DMS 273 (cell line): Measurements from ENCODE around the gene POLR3H.
"Not testable (repeated sequence)": the region's sequence is repeated elsewhere in the genome, so short reads cannot be mapped to it uniquely, and the experiment has no call there.

ENCODE experiments used
- DNase-seq: peaks from one replicate; lab custom pipeline; 2025; ENCODE audit not compliant: unreplicated experiment; lab: John Stamatoyannopoulos, UW

Gene POLR3H, protein sequence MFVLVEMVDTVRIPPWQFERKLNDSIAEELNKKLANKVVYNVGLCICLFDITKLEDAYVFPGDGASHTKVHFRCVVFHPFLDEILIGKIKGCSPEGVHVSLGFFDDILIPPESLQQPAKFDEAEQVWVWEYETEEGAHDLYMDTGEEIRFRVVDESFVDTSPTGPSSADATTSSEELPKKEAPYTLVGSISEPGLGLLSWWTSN

DNA sequence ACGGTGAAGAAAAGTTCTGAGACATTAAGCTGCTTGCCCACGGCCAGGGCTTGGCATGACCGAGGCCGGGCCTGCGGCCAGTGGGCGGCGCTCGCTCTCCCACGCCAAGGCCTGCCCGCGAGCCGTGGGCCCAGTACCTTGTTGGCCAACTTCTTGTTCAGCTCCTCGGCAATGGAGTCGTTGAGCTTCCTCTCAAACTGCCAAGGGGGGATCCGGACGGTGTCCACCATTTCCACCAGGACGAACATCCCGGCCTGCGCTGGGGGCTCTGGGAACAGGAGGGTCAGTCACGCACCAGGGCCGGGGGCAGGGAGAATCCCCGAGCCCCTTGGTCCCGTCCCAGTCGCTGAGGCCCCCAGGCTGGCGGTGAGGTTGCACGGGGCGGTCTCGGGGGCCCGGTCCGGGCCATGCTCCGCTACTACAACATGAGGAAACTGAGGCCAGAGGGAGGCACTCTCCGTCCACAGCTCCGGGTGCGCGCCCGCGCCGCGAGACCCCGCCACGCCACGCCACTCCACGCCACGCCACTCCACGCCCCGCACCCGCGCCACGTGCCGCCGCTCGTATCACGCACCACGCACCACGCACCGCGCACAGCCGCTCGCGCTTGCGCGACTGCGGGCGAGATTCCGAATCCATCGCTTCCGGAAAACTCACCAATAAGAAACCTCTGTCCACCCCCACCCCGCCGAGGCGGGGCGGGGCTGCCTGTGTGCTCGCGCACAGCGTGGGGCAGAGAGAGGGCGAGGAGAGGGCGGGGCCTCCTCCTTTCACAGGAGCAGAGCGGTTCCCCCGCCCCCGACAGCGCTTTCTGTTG, at the start of gene POLR3H:
Gene POLR3H, minus strand, starts transcription at position 617 of the 817 bp plus-strand sequence. Its CDS starts 369 bp downstream, at position 248.
- peak; percentile 99 for DNase-seq

DNA sequence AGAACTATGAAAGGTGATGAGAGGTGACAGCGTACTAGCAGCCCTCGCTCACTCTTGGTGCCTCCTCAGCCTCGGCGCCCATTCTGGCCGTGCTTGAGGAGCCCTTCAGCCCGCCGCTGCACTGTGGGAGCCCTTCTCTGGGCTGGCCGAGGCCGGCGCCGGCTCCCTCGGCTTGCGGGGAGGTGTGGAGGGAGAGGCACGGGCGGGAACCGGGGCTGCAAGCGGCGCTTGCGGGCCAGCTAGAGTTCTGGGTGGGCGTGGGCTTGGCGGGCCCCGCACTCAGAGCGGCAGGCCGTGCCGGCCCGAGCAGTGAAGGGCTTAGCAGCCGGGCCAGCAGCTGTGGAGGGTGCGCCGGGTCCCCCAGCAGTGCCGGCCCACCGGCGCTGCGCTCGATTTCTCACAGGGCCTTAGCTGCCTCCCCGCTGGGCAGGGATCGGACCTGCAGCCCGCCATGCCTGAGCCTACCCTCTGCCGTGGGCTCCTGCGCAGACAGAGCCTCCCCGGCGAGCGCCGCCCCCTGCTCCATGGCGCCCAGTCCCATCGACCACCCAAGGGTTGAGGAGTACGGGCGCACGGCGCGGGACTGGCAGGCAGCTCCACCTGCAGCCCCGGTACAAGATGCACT, 49.2 kb upstream of the POLR3H start:
- not testable (repeated sequence) for DNase-seq

DNA sequence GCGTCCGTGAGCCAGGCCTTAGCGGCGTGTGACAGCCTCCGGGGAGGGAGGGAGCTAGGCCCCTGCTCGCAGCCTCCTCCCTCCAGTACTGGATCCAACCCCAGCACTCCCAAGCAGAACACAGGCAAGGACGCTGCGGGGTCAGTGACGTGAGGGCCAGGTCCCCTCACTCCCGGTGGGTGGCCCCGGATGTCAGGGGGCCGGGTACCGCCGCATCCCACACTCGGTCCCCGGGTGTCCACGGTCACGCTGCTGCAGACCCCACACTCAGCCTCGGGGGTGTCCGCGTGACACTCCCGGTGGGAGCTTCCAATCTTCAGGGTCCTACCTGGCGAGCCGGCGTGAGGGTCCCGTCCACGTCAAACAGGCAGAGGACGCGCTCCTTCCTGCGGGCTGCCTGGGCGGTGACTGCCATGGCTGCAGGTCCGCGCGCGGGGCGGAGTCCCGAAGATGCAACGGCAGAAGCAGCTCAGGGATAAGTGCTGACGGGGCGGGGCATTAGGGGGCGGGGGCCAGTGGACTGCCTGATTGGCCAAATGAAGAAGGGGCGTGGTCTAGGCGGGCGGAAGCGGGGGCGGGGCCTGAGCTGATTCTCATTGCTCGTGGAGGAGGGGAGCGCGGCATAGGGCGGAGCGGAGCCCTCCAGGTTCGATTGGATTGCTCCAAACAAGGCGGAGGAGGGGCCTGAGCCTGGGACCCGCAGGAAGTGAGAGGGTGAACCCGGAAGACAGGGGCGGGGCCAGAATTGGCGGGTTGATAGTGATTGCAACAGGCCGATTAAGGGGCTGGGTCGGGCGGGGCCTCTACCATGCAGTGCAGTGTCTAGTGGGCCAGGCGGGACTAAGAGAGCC, 45.3 kb upstream of the POLR3H start, which contains the start of gene PMM1:
Gene PMM1, minus strand, starts transcription at position 450 of the 851 bp plus-strand sequence. Its CDS starts 35 bp downstream, at position 415.
- peak; percentile 99 for DNase-seq

DNA sequence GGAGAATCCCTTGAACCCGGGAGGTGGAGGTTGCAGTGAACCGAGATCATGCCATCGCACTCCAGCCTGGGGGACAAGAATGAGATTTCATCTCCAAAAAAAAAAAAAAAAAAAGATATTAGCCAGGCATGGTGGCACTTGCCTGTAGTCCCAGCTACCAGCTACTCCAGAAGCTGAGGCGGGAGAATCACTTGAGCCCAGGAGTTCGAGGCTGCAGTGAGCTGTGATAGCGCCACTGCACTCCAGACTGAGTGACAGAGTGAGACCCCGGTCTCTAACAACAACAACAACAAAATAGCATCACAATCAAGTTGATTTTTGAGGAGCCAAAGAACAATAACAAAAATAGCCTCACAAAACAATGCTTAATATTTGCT, 43.1 kb upstream of the POLR3H start:
- DNase-seq = no peak

DNA sequence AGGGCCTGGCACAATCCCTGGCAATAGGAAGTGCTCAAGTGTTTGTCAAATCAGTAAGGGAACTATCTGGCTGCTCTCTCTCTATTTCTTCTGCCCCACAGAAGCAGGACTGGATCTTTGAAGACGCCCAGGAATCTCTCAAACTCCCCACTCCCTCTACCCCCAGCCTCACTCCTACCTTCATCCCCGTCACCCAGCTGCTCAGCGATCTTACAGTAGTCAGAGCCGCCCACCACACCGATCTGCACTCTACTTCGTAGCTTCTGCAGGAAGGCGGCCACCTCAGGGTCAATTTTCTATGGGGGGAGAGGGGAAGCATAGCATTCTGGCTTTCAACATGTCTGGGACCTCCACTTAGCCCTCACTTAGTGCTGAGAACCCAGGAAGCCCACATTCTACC, 41.6 kb upstream of the POLR3H start:
- no peak for DNase-seq

DNA sequence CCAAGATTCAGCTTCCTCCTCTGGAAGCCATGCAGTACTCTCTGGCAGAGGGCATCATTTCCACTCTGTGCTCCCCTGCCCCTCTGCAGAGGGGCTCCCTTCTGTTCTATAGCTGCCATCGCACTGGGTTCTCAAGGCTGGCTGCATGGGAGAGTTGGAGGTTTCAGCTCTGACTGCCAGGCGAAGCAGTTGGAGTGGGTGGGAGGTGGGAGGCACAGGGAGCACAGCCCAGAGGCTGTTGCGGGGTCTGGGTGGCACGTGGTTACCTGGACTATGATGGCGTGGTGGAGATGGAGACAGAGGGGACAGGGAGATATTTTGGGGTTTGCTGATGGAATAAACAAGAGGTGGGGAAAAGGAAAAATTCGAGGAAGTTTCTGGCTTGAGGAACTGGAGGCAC, 40.6 kb upstream of the POLR3H start:
- DNase-seq = no peak

DNA sequence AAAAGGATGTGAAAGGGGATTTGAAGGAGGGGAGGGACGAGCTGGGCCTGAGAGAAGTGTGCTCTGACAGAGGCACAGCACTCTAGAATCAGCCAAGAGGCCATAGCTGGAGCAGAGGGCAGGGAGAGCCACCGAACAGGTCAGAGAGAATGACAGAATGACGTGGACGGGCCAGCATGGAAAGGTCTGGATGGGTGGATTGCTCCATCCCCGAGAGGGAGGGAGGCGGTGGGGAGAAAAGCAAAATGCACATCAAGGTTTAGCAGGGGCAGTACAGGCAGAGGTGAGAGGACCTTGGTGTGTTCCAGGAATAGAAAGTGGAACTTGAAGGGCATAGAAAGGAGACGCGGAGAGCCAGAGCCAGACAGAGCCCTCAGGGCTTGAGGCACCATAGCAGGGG, 38.4 kb upstream of the POLR3H start:
- no peak for DNase-seq

DNA sequence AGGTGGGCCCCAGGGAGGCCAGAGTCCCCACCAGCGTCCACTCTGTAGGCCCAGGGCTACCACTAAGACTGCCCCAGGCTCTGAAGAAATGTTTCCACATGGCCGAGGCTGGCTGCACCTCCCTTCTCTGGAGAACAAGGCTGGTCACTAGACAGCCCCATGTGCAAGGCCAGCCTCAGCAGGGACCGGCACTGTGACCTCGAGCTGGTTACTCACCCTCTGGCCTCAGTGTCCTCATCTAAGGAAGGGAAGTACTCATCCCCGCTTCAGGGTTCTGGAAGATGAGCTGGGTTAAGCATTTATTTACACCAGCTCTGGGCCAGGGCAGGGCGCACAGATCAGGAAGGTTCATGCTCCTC, 35.7 kb upstream of the POLR3H start:
- no peak for DNase-seq

DNA sequence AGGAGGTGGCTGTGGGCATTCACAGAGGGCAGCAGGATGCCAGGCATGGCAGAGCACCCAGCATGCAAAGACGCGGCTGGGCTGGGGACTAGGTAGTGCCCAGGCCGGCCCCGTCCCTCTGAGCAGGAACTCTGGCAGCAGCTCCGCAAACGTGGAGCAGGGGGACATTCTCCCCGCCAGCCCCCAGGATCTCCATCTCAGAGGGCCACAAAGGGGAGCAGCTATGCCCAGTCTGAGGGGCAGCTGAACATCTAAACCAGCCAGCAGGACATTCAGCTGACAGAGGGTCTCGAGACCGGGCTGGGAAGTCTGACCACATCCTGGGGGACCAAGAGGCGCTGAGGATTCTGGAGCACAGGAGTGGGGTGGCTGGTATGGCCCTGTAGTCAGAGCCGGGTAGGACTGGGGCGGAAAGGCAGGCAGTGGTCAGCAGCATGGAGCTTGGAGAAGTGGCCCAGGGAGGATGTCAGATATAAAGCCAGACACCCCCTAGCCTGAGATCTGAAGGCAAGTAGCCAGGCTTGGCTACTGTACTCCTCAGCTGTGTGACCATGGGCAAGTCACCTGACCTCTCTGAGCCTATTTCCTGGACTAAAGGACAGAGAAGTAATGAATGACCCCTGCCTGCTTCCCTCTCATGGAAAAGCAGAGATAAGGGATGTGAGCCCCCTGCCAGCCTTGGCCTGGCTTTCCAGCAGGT, 35.2 kb upstream of the POLR3H start:
- DNase-seq = no peak

DNA sequence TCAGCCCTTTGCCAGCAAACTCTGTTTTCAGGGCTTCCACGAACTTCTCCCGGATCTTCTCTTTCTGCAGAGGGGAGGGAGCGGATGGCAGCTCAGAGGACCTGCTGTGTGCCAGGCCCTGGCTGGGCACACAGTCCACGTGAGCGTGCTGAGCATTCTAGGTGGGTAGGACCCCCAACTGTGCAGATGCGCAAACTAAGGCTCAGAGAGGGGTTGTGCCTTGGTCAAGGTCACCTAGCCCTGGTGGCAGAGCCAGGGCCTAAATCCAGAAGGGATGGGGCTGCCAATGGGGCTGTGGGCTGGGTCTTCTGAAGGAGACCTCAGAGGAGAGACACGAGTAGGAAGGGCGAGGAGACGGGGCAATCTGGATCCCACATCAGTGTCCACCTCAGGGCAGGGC, 34.5 kb upstream of the POLR3H start:
- no peak for DNase-seq

DNA sequence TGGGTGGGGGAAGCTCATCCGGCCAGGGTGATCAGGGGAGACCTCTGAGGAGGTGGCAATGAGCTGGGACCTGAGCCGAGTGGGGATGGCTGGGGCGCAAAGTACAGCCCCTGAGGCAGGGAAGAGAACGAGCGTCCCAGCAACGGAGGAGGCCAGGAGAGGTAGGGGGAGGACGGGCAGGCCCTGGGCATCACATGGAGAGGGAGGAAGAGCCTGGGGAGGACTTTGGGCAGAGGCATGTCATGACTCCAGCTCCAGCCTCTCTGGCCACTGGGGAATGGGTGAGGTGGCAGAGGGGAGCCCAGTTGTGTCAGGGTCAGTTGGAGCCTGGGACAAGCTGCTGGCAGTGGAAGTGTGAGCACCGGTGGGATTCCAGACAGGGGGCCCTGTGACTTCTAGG, 33.8 kb upstream of the POLR3H start:
- DNase-seq = no peak

DNA sequence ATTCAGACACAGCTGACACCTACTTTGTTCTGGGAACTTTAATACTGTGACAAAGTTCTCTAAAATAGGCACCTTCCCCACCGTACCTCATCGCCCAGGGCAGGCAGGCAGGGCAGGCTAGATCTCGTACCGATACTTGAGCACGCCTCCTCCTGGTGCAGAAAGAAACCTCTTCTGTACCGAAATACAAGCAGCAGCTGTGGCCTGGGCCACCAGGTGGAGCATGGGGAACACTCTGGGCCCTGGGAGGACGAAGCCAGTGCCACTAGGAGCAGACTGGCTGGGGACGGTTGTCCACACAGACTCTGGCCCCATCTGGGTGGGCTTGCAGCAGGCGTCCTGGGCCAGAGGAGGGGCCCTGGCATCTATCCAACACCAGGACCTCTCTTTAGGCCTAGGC, 32.6 kb upstream of the POLR3H start:
- peak; percentile 69 for DNase-seq

DNA sequence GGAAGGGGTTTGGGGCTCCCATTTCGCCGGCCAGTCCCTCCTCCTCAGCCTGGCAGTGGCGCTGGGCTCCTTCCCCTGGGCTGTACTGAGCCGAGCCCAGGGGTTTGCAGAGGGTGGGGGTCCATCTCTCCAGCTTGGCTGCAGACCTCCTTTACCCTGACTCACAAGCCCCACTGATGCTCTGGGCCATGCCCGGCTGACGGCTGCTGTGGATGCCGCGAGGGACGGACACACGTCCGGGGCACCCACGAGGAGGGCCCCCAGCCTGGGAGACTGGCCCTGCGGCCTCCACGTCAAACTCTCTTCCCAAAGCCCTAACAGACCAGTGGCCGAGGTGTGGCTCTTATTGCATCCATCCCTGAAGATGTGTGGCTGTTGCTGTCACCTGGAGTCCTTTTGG, 31.3 kb upstream of the POLR3H start:
- DNase-seq = no peak

DNA sequence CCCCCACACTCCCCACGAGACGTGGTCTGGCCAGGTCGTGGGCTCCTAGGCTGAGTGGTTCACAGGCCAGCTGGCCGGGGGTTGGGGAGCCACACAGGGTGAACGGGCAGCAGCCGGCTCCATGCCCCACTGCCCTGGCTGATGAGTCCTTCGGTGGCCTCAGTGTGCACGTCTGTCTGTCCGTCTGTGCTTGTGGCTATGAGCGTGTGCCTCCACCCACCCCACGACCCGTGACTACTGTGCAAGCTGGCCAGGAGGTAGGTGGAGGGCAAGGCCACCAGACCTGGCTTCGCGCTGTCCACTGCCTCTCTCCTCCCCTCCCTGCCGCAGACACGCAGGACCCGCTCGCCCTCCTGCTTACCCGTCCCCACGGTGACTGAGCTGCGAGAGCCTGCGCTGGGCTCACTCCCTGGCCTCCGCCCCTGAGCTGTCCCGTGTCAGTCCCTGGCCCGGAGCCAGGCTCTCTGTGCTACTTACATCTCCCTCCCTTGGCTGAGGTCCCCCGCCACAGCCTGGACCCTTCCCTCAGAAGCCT, 30.6 kb upstream of the POLR3H start:
- DNase-seq = peak; percentile 12

DNA sequence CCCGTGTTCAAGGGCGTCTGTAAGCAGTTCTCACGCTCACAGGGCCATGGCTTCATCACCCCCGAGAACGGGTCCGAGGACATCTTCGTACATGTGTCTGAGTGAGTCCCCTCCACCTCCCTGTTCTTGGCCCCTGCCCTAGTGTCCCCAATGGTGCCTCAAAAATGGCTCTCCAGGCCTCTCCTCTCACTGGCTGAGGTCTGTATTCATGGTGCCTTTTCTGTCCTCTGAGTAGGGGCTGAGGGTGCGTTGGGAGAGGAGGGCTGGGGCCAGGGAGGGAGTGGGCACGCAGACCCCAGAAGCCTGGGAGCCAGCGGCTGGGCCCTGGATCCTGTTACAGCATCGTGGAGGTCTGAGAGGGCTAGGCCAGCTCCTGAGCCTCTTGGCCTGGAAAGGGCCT, 29.4 kb upstream of the POLR3H start:
- no peak for DNase-seq

DNA sequence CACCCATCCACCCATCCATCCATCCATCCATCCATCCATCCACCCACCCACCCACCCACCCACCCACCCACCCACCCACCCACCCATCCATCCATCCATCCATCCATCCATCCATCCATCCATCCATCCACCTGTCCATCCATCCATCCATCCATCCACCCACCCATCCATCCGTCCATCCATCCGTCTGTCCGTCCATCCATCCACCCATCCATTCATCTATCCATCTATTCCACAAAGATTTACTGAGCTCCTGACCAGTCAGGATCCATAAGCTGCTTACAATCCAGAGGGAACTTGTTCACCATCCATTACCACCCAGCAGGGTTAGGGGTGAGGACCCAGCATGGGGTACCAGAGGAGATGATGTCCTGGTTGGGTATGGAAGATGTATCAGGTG, 28.0 kb upstream of the POLR3H start:
- DNase-seq = not testable (repeated sequence)

DNA sequence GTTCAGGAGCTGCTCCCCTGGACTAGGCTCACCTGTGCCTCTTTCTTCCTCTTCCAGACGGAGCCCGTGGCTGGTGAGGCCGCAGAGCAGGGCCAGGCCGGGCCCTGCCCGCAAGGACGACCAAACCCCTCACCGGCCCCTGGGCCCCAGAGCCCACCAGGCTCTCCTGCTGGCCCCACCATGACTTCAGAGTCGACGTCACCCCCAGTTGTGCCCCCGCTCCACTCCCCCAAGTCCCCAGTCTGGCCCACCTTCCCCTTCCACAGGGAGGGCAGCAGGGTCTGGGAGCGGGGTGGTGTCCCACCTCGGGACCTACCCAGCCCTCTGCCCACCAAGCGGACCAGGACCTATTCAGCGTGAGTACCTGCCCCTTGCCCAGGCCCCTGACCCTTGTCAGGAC, 27.5 kb upstream of the POLR3H start:
- DNase-seq = no peak

DNA sequence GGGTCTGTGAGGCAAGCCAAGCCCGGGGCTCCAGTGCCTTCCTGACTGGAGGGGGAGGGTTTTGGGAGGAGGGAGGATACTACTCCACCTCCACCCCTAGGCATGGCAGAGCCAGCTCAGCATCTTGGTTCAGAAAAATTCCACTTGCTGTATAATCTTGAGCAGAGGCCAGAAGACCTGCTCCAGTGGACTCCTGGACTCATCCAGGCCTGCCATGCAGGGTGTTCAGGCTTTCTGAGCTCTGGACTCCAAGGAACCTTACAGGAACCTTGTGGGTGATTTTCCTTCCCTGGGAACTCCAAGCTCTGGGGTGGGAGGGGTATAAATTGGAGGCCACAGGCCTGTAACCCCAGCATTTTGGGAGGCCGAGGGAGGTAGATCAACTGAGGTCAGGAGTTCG, 26.0 kb upstream of the POLR3H start:
- no peak for DNase-seq

DNA sequence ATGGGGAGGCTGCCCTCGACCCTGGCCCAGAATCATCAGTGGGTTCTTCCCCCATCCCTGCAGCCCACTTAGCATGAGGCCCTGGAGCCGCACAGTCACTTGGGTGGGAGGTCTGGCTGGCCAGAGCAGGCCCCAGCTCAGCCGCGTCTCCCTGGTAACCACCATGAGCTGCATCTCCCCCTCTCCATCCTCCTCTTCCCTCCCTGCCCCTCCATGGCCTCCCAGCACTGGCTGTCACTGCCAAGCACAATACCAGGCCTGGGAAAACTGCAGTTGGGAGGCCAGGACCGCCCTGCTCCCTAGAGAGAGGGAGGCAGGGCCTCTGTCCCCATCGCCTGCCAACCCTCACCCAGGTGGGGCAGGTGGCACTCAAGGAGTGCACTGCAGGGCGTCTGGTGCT, 24.5 kb upstream of the POLR3H start:
- no peak for DNase-seq

DNA sequence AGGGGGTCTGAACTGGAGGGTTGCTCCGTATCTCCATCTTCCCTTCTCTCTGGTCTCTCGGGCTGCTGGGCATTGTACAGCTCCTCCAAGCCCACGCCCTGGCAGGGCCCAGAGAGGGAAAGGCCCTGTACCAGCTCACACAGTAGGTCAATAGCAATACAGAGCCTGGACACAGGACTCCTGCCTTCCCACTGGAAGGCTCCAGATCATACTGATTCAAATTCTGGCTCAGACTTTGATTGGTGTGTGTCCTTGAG, 23.2 kb upstream of the POLR3H start:
- no peak for DNase-seq
